Stomach (tissue), 4 donors: ENCODE data around the gene GPR35.

Experiments used
- POLR2A ChIP-seq, 4 donors: fragments of 450-650 bp; IDR thresholded peaks; one replicate each; pipeline ENCODE4 v1.6.1; 2016; ENCODE audit warnings: antibody characterized with exemption in 4 of 4, control low read depth in 2 of 4, mild to moderate bottlenecking in 1 of 4, moderate library complexity in 1 of 4
- POLR2AphosphoS5 ChIP-seq, 3 donors: sonication (generic); formaldehyde crosslinking; IDR thresholded peaks; one replicate each; pipeline ENCODE4 v1.6.1; 2016; ENCODE audit warnings: antibody characterized with exemption in 3 of 3
- TF ChIP-seq, protein P1 (sequence below), 7 experiments: fragments of 450-650 bp in 4 of 7; fragments of 200-600 bp in 3 of 7; sonication (generic) in 3 of 7; IDR thresholded peaks; one replicate each; pipeline ENCODE4 v1.5.1; 2016 to 2019; ENCODE audit warnings: antibody characterized with exemption in 7 of 7, control low read depth in 2 of 7, mild to moderate bottlenecking in 1 of 7

DNA sequence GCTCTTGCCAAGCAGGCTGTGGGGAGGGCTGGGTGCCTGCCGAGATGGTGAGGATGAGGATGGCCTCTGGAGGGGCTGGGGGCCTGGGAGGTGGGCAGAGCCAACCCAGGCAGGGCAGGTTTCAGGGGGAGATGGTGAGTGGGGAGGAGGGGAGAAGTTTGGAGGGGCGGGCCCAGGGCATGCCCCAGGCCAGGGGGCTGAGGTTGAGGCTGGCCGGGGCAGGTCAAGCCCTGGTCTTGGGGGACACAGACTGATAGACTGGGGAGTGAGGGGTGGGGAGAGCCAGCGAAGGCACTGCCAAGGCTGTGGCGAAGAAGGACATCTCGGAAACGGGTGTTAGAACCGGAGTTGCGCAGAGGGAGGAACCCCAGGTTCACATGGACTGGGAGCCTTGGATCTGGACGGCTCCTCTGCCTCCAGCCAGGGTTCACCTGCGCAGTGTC, 26.1 kb upstream of the GPR35 start:
- TF ChIP-seq POLR2A (IDR thresholded peaks at IDR 0.05) (no peak), POLR2AphosphoS5 (IDR thresholded peaks at IDR 0.05) (no peak)
- TF ChIP-seq, protein P1, sequence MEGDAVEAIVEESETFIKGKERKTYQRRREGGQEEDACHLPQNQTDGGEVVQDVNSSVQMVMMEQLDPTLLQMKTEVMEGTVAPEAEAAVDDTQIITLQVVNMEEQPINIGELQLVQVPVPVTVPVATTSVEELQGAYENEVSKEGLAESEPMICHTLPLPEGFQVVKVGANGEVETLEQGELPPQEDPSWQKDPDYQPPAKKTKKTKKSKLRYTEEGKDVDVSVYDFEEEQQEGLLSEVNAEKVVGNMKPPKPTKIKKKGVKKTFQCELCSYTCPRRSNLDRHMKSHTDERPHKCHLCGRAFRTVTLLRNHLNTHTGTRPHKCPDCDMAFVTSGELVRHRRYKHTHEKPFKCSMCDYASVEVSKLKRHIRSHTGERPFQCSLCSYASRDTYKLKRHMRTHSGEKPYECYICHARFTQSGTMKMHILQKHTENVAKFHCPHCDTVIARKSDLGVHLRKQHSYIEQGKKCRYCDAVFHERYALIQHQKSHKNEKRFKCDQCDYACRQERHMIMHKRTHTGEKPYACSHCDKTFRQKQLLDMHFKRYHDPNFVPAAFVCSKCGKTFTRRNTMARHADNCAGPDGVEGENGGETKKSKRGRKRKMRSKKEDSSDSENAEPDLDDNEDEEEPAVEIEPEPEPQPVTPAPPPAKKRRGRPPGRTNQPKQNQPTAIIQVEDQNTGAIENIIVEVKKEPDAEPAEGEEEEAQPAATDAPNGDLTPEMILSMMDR (IDR thresholded peaks at IDR 0.05) = no peak
